Measurements from ENCODE around the gene ARHGEF26.

The ARHGEF26 gene

DNA sequence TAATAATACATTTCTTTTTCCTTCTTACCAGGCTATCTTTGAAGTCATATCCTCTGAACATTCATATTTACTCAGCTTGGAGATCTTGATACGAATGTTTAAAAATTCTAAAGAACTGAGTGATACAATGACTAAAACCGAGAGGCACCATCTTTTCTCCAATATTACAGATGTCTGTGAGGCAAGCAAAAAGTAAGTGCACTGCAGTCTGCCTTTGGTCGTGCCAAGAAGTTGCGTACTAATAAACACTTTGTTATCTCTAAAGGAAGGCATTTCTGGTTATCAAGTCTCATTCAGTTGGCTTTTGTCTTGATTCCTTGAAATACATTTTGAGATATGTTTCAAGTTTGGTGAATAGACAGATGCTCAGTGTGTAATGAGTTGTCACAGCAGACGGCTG, 31.6 kb downstream of the ARHGEF26 start:
- no peak overlapping the region for H3K4me3 ChIP-seq (ENCODE audit: low read length)
- no peak for TF ChIP-seq ZNF274 (IDR thresholded peaks at IDR 0.05; ENCODE audit: low read depth, low read length)

DNA sequence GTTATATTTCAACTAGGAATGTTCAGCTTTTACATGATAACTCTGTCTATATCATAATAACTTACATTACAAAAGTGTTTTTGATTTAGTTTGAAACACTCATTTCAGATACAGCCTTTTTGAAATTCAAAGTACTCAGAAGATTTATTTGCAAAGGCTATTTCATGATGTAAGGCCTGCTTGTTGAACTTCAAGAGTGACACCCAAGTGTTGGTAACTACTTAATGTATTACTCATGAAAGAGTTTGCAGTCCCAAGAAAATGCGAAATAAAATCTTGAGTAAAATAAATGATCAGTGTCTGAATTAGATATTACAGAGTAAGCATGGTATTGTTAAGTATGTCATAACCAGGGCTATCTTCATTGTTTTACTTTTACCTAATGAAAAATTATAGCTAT, 35.3 kb downstream of the ARHGEF26 start:
- H3K4me3 ChIP-seq (ENCODE audit: low read length), result no peak overlapping the region
- no peak for TF ChIP-seq ZNF274 (IDR thresholded peaks at IDR 0.05; ENCODE audit: low read depth, low read length)

DNA sequence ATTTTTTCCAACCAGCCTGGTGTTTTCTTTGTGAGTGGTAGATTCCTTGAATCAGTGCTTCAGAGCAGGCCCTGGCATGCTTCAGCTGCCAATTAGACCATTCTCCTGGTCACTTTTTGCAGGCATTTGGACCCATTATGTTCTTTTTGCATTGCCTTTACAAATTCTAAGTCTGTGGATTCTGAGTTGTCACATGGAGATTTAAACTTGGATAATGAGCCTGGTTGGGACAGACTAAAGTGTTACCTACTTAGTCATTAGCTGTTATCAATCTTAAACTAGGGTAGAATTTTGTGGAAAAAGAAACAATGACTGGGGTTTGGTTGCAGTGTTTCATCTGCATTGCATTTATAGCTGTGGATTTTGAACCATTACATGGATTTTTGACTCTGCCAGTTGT, 40.6 kb downstream of the ARHGEF26 start:
- no peak overlapping the region for H3K4me3 ChIP-seq (ENCODE audit: low read length)
- no peak for TF ChIP-seq ZNF274 (IDR thresholded peaks at IDR 0.05; ENCODE audit: low read depth, low read length)

GRCh38 chr3:154164387-154164786, 43.2 kb downstream of the ARHGEF26 start:
- TF ChIP-seq ZNF274 (IDR thresholded peaks at IDR 0.05; ENCODE audit: low read depth, low read length), result no peak
- H3K4me3 ChIP-seq (ENCODE audit: low read length), result no peak overlapping the region

DNA sequence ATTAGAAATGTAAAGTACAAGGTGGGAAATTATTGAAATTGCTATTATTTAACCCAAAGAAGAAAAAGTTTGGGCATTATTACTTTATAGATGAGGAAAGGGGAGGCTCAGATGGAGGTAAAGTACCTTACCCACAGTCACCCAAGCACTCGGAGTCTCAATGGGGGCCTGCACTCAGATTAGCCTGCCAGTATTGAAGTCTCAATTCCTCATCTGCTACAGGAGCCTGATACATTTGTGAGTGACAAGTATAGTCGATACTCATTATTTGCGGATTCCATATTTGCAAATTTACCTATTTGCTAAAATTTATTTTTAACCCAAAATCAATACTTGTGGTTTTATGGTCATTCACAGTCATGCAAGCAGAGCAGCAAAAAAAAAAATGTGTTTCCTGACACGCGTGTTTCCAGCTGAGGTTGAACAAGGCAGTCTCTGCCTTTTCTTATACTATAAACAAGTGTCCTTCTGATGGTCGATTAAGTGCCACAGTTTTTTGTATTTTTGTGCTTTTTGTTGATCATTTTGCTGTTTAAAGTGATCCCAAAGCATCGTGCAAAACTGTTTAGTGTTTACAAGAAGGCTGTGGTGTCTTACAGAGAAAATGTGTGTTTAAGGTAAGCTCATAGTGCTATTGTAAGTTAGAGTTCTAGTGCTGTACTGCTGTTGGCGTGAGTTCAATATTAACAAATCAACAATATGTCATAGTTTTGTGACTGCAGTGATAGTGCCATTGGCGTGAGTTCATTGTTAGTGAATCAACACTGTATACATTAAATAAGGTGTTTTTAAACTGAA, 48.0 kb downstream of the ARHGEF26 start:
- TF ChIP-seq ZNF274 (IDR thresholded peaks at IDR 0.05; ENCODE audit: low read depth, low read length), result no peak
- no peak overlapping the region for H3K4me3 ChIP-seq (ENCODE audit: low read length)

GRCh38 chr3:154169796-154170110, 48.6 kb downstream of the ARHGEF26 start:
- H3K4me3 ChIP-seq (ENCODE audit: low read length), result no peak overlapping the region
- TF ChIP-seq ZNF274 (IDR thresholded peaks at IDR 0.05; ENCODE audit: low read depth, low read length), result no peak

DNA sequence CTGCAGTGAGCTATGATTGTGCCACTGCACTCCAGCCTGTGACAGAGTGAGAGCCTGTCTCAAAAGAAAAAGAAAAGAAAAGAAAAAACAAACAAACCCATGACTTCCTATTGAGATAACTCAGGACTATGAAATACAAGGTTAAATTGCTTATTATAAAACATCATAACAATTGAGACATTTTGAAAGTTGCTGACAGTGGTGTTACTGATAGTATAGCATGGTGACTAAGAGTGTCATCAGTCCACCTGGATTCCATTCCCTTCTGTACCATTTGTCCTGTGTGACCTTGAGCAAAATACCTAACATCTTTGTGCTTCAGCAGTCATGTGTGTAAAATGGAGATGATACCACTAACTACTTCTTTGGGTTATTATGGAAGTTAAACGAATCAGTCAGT, 49.1 kb downstream of the ARHGEF26 start:
- TF ChIP-seq ZNF274 (IDR thresholded peaks at IDR 0.05; ENCODE audit: low read depth, low read length), result no peak
- no peak overlapping the region for H3K4me3 ChIP-seq (ENCODE audit: low read length)

- no peak for TF ChIP-seq ZNF274 (IDR thresholded peaks at IDR 0.05; ENCODE audit: low read depth, low read length)
- no peak overlapping the region for H3K4me3 ChIP-seq (ENCODE audit: low read length)
These were observed 53.9 kb downstream of the ARHGEF26 start for GRCh38 chr3:154175041-154175440.

DNA sequence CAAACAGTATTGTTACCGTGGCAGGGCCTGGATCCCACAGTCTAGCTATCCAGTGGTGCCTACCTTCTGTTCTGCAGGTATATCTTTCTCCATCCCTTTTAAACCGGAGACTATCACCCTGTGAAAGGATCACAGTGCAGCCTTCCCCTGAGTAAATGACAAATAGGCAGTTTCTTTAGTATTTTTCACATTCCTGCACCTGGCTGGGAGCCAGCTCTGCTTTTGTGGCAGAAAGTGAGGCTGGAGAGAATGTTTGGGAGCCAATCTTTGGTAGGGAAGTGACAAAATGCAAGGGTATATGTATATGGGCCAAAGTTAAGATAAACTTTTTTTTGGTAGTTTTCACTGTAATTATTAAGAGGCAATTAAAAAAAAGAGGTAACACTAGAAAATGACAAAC, 54.8 kb downstream of the ARHGEF26 start:
- H3K4me3 ChIP-seq (ENCODE audit: low read length), result no peak overlapping the region
- TF ChIP-seq ZNF274 (IDR thresholded peaks at IDR 0.05; ENCODE audit: low read depth, low read length), result no peak

DNA sequence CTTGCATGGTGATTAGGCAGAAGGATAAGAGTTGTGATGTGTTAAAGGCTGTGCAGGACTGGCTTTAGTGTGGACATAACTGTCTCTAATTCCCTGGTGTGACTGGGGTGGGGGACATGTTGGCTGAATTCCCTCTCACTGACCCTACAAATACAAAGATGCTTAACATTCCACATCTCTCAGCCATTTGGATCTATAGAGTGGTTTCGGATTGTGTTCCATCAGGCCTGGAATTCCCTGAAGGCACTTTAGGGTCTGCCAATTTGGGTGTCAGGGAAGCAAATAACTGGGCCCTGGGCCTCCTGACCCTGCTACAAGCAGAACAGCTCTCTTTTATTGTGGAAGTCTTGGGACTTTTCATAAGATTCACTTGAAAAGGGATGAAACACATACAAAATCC, 56.2 kb downstream of the ARHGEF26 start:
- H3K4me3 ChIP-seq (ENCODE audit: low read length), result no peak overlapping the region
- TF ChIP-seq ZNF274 (IDR thresholded peaks at IDR 0.05; ENCODE audit: low read depth, low read length), result no peak

DNA sequence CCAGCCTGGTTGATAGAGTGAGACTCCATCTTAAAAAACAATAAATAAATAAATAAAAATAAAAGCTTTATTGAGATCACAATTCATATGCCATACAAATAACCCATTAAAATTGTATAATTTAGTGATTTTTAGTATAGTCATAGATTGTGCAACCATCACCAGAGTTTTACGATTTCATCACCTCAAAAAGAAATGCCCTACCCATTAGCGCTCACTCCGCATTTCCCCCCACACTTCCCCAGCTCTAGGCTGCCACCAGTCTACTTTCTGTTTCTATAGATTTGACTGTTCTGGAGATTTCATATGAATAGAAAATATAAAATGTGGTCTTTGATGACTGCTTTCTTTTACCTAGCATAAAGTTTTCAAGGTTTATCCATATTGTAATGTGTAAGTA, 57.0 kb downstream of the ARHGEF26 start:
- TF ChIP-seq ZNF274 (IDR thresholded peaks at IDR 0.05; ENCODE audit: low read depth, low read length), result no peak
- no peak overlapping the region for H3K4me3 ChIP-seq (ENCODE audit: low read length)

- no peak overlapping the region for H3K4me3 ChIP-seq (ENCODE audit: low read length)
- no peak for TF ChIP-seq ZNF274 (IDR thresholded peaks at IDR 0.05; ENCODE audit: low read depth, low read length)
These were observed 59.9 kb downstream of the ARHGEF26 start for GRCh38 chr3:154180836-154181691.

- TF ChIP-seq ZNF274 (IDR thresholded peaks at IDR 0.05; ENCODE audit: low read depth, low read length), result no peak
- no peak overlapping the region for H3K4me3 ChIP-seq (ENCODE audit: low read length)
These were observed 61.2 kb downstream of the ARHGEF26 start for GRCh38 chr3:154182322-154182922.

GRCh38 chr3:154182975-154183374, 61.8 kb downstream of the ARHGEF26 start:
- TF ChIP-seq ZNF274 (IDR thresholded peaks at IDR 0.05; ENCODE audit: low read depth, low read length), result no peak
- H3K4me3 ChIP-seq (ENCODE audit: low read length), result no peak overlapping the region

DNA sequence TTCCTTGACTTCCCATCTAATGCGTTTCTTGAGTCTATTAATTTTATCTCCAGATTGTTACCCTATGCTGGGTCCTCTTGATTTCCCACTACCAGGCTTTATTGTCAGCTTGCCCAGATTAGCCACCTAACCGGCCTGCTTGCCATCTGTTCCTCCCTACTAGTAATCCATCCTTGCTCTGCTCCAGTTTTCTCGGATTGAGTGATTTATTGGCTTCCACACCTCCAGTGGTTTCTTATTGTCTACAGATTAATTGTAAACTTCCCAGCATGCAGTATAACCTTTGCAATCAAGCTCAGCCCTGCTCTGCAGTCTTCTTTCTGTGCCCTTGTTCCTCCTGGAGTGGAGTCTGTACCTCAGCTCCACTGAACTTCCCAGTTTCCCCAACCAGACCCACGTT, 63.4 kb downstream of the ARHGEF26 start:
- no peak overlapping the region for H3K4me3 ChIP-seq (ENCODE audit: low read length)
- no peak for TF ChIP-seq ZNF274 (IDR thresholded peaks at IDR 0.05; ENCODE audit: low read depth, low read length)
